Stimulated activated CD4-positive, alpha-beta T cell treated with anti-CD3 and anti-CD28 coated beads, Interleukin-15, amount 100 ng/mL, for 48 hours (primary cell): ENCODE results near the gene ZNF782.
A peak's percentile ranks its signal among the peaks of the same experiment; 100 is the strongest.
"Not testable (repeated sequence)": the region's sequence is repeated elsewhere in the genome, so short reads cannot be mapped to it uniquely, and the experiment has no call there.

ENCODE experiments used
- DNase-seq, 2 donors: peaks; one replicate each; pipeline ENCODE4 v3.0.0-alpha.2; 2020; ENCODE audit warnings: low read depth in 2 of 2

Gene ZNF782

GRCh38 chr9:96853781-96854650, at the start of gene ZNF782:
Gene ZNF782, minus strand, starts transcription at chr9:96854514. Its CDS starts 2,553 bp downstream, at chr9:96851961.
- peak; percentile 75 to 76 for DNase-seq

GRCh38 chr9:96900010-96900409, 45.7 kb upstream of the ZNF782 start:
- DNase-seq: not testable (repeated sequence)

GRCh38 chr9:96892131-96892530, 37.8 kb upstream of the ZNF782 start:
- DNase-seq: no peak

GRCh38 chr9:96888591-96888990, 34.3 kb upstream of the ZNF782 start:
- no peak for DNase-seq

GRCh38 chr9:96885424-96885823, 31.1 kb upstream of the ZNF782 start:
- no peak for DNase-seq

GRCh38 chr9:96884443-96884842, 30.1 kb upstream of the ZNF782 start:
- DNase-seq: no peak

GRCh38 chr9:96883922-96884321, 29.6 kb upstream of the ZNF782 start:
- DNase-seq: no peak

- no peak for DNase-seq
These were observed 23.0 kb upstream of the ZNF782 start for GRCh38 chr9:96877269-96877668.

GRCh38 chr9:96875461-96876142, 21.3 kb upstream of the ZNF782 start:
- peak; percentile 32 to 46 for DNase-seq

GRCh38 chr9:96874947-96875460, 20.7 kb upstream of the ZNF782 start:
- DNase-seq: no peak

- no peak for DNase-seq
These were observed 20.0 kb upstream of the ZNF782 start for GRCh38 chr9:96874201-96874785.

GRCh38 chr9:96871176-96871575, 16.9 kb upstream of the ZNF782 start:
- DNase-seq: no peak

- DNase-seq: no peak
These were observed 14.4 kb upstream of the ZNF782 start for GRCh38 chr9:96868709-96869108.

- DNase-seq: no peak
These were observed 12.9 kb upstream of the ZNF782 start for GRCh38 chr9:96867079-96867804.

GRCh38 chr9:96865240-96865639, 10.9 kb upstream of the ZNF782 start:
- DNase-seq: not testable (repeated sequence)

- DNase-seq: no peak
These were observed 5.3 kb upstream of the ZNF782 start for GRCh38 chr9:96859461-96860198.

GRCh38 chr9:96858670-96859069, 4.4 kb upstream of the ZNF782 start:
- DNase-seq: no peak

- DNase-seq: no peak
These were observed 3.8 kb upstream of the ZNF782 start for GRCh38 chr9:96858018-96858573.

- DNase-seq: peak; percentile 33 to 67
These were observed 2.3 kb upstream of the ZNF782 start for GRCh38 chr9:96856363-96857286.
